ENCODE results near the gene CHST12. TPM values are rescaled to one million over a fixed set of nuclear protein-coding genes. Genes with fewer than 3 reads are reported as not detected.

CHST12 gene
- total and polyA plus RNA-seq, 2 experiments from 2014 or later = 7.2 to 21.5 TPM

GRCh38 chr7:2404714-2405119 lies 1.3 kb downstream of the CHST12 start:
- H3K27ac ChIP-seq = no peak overlapping the region
- no peak for DNase-seq (ENCODE audit: low spot score)
- 78% methylated on average over 12 of the region's 12 CpGs for WGBS (ENCODE audit: low lambda C conversion rate, missing lambda C conversion rate)
- peak overlapping the region; percentile 95 for H3K4me2 ChIP-seq
- H3K27me3 ChIP-seq = no peaks in the 10 kb centered on the region
- H3K9me3 ChIP-seq (ENCODE audit: low read depth) = no peaks in the 10 kb centered on the region
- no peak for TF ChIP-seq EZH2phosphoT487 (IDR thresholded peaks at IDR 0.05; ENCODE audit: low read depth, severe bottlenecking, unreplicated experiment)
- TF ChIP-seq EZH2 (IDR thresholded peaks at IDR 0.05; ENCODE audit: borderline replicate concordance) = no peak
- TF ChIP-seq CTCF (IDR thresholded peaks at IDR 0.05; ENCODE audit: poor library complexity) = no peak
- H3K4me1 ChIP-seq (ENCODE audit: insufficient read depth) = peaks cover 10% of the 10 kb centered on the region
- no peaks in the 10 kb centered on the region for H3K9me2 ChIP-seq (replicated peaks; ENCODE audit: insufficient read depth)
- peak overlapping the region; percentile 79 for H3K4me3 ChIP-seq
- H3K36me3 ChIP-seq (replicated peaks; ENCODE audit: insufficient read depth, low read depth) = no peaks in the 10 kb centered on the region
- no peak overlapping the region for H2AFZ ChIP-seq
- H3K79me2 ChIP-seq = peaks cover 53% of the 10 kb centered on the region
- no peaks in the 10 kb centered on the region for H4K20me1 ChIP-seq (ENCODE audit: insufficient read depth, poor library complexity, severe bottlenecking)

- peak overlapping the region; percentile 95 for H3K4me2 ChIP-seq
- H3K79me2 ChIP-seq = peaks cover 58% of the 10 kb centered on the region
- H3K27ac ChIP-seq = no peak overlapping the region
- no peak for DNase-seq (ENCODE audit: low spot score)
- H4K20me1 ChIP-seq (ENCODE audit: insufficient read depth, poor library complexity, severe bottlenecking) = no peaks in the 10 kb centered on the region
- no peaks in the 10 kb centered on the region for H3K9me2 ChIP-seq (replicated peaks; ENCODE audit: insufficient read depth)
- 100% methylated on average over 10 of the region's 10 CpGs for WGBS (ENCODE audit: low lambda C conversion rate, missing lambda C conversion rate)
- H3K9me3 ChIP-seq (ENCODE audit: low read depth) = no peaks in the 10 kb centered on the region
- H3K4me1 ChIP-seq (ENCODE audit: insufficient read depth) = peaks cover 10% of the 10 kb centered on the region
- H2AFZ ChIP-seq = no peak overlapping the region
- no peaks in the 10 kb centered on the region for H3K27me3 ChIP-seq
- H3K4me3 ChIP-seq = no peak overlapping the region
- TF ChIP-seq EZH2 (IDR thresholded peaks at IDR 0.05; ENCODE audit: borderline replicate concordance) (no peak), CTCF (IDR thresholded peaks at IDR 0.05; ENCODE audit: poor library complexity) (no peak), EZH2phosphoT487 (IDR thresholded peaks at IDR 0.05; ENCODE audit: low read depth, severe bottlenecking, unreplicated experiment) (no peak)
- no peaks in the 10 kb centered on the region for H3K36me3 ChIP-seq (replicated peaks; ENCODE audit: insufficient read depth, low read depth)
Measured at GRCh38 chr7:2405201-2405600, 1.8 kb downstream of the CHST12 start.

GRCh38 chr7:2405601-2406345 lies 2.4 kb downstream of the CHST12 start:
- Histone ChIP-seq H3K4me2 (peak overlapping the region; percentile 95), H3K27ac (no peak overlapping the region), H3K36me3 (replicated peaks; ENCODE audit: insufficient read depth, low read depth) (no peaks in the 10 kb centered on the region), H4K20me1 (ENCODE audit: insufficient read depth, poor library complexity, severe bottlenecking) (no peaks in the 10 kb centered on the region), H3K79me2 (peaks cover 64% of the 10 kb centered on the region), H3K4me3 (no peak overlapping the region), H2AFZ (no peak overlapping the region), H3K9me3 (ENCODE audit: low read depth) (no peaks in the 10 kb centered on the region), H3K9me2 (replicated peaks; ENCODE audit: insufficient read depth) (no peaks in the 10 kb centered on the region), H3K4me1 (ENCODE audit: insufficient read depth) (peaks cover 10% of the 10 kb centered on the region), H3K27me3 (no peaks in the 10 kb centered on the region)
- TF ChIP-seq EZH2phosphoT487 (IDR thresholded peaks at IDR 0.05; ENCODE audit: low read depth, severe bottlenecking, unreplicated experiment) = no peak
- no peak for TF ChIP-seq EZH2 (IDR thresholded peaks at IDR 0.05; ENCODE audit: borderline replicate concordance)
- no peak for TF ChIP-seq CTCF (IDR thresholded peaks at IDR 0.05; ENCODE audit: poor library complexity)
- no peak for DNase-seq (ENCODE audit: low spot score)
- 97% methylated on average over 20 of the region's 21 CpGs for WGBS (ENCODE audit: low lambda C conversion rate, missing lambda C conversion rate)

All from hepatocyte (in vitro differentiated cells).